Measurements from ENCODE around the gene KCNK18. TPM values are rescaled to one million over a fixed set of nuclear protein-coding genes. Genes with fewer than 3 reads are reported as not detected.

Gene KCNK18
- total and polyA plus RNA-seq, 10 of the 15 experiments (the other 5 are each of a cell fraction or from before 2014, with no cell fraction given) = not detected

- Histone ChIP-seq H3K36me3 (ENCODE audit: control insufficient read depth in 2 of 2, insufficient read depth in 2 of 2, low read length in 1 of 2) (no peaks in the 10 kb centered on the region), H3K4me1 (ENCODE audit: control insufficient read depth, insufficient read depth, low read length) (peaks cover 7% of the 10 kb centered on the region), H3K27ac (ENCODE audit: control insufficient read depth, insufficient read depth) (no peak overlapping the region), H3K4me3 (no peak overlapping the region), H3K4me2 (ENCODE audit: control insufficient read depth, insufficient read depth) (no peak overlapping the region), H3K27me3 (replicated peaks in 1 of 2; ENCODE audit: control insufficient read depth in 2 of 2, insufficient read depth in 2 of 2, low read length in 1 of 2) (no peaks in the 10 kb centered on the region; a peak in 1 of 4 replicates), H2AFZ (ENCODE audit: control insufficient read depth, low read depth, low read length) (no peak overlapping the region), H3K9me3 (replicated peaks; ENCODE audit: control insufficient read depth, insufficient read depth, low read length) (no peaks in the 10 kb centered on the region), H3K79me2 (ENCODE audit: control insufficient read depth, insufficient read depth, low read length) (no peaks in the 10 kb centered on the region), H3K9ac (ENCODE audit: control insufficient read depth, insufficient read depth, low read length) (no peak overlapping the region), H4K20me1 (ENCODE audit: control insufficient read depth, insufficient read depth) (no peaks in the 10 kb centered on the region)
- POLR2A ChIA-PET = no interaction called here
- SMC1A ChIA-PET (ENCODE audit: uncharacterized antibody, unreplicated experiment) = no interaction called here
- 0% methylated on average over 3 of the region's 3 CpGs for WGBS (ENCODE audit: insufficient coverage, insufficient replicate concordance, low lambda C conversion rate, missing lambda C conversion rate)
- in situ Hi-C loops (cut with MboI) (loop anchor here (5.0 kb wide), 2 partner anchors 386 to 496 kb away; no protein-coding TSS in a partner anchor), intact Hi-C loops (cut with micrococcal nuclease; ENCODE audit: unreplicated experiment) (loop anchor here (10.0 kb wide), 1 partner anchor 183 kb away; no protein-coding TSS in a partner anchor)
- CTCF ChIA-PET = interaction anchor here (2.0 kb wide), 1 partner anchor 381 kb away, joined by 6 read pairs; no protein-coding TSS in a partner anchor
- FAIRE-seq (no peak), ATAC-seq (no peak), DNase-seq (ENCODE audit: low read depth, low spot score) (no peak)
- TF ChIP-seq RAD51 (IDR thresholded peaks at IDR 0.05) = peak; percentile 63; the same call in 1 of the 2 replicates
- TF ChIP-seq ZBED1 (IDR thresholded peaks at IDR 0.05; ENCODE audit: borderline replicate concordance) = no peak
- RAD21 ChIA-PET (ENCODE audit: unreplicated experiment) = interaction anchor here (0.6 kb wide), 1 partner anchor 381 kb away, joined by 4 read pairs; no protein-coding TSS in a partner anchor
- no TSS peak for BruUV-seq (replicated peaks)
Observed at GRCh38 chr10:117178190-117178589, 19.1 kb upstream of the KCNK18 start.

- WGBS (ENCODE audit: insufficient coverage, insufficient replicate concordance, low lambda C conversion rate, missing lambda C conversion rate) = 39% methylated on average over 10 of the region's 10 CpGs
- no peaks in the 10 kb centered on the region for H3K9me3 ChIP-seq (replicated peaks; ENCODE audit: control insufficient read depth, insufficient read depth, low read length)
- H3K27me3 ChIP-seq (replicated peaks in 1 of 2; ENCODE audit: control insufficient read depth in 2 of 2, insufficient read depth in 2 of 2, low read length in 1 of 2) = no peaks in the 10 kb centered on the region; a peak in 1 of 4 replicates
- no peak overlapping the region for H3K4me3 ChIP-seq
- no peaks in the 10 kb centered on the region for H3K4me1 ChIP-seq (ENCODE audit: control insufficient read depth, insufficient read depth, low read length)
- no peaks in the 10 kb centered on the region for H3K79me2 ChIP-seq (ENCODE audit: control insufficient read depth, insufficient read depth, low read length)
- POLR2A ChIA-PET = no interaction called here
- no peaks in the 10 kb centered on the region for H4K20me1 ChIP-seq (ENCODE audit: control insufficient read depth, insufficient read depth)
- DNase-seq (ENCODE audit: low read depth, low spot score) (no peak), ATAC-seq (no peak), FAIRE-seq (no peak)
- no peak overlapping the region for H3K9ac ChIP-seq (ENCODE audit: control insufficient read depth, insufficient read depth, low read length)
- CTCF ChIA-PET = interaction anchor here (0.7 to 1.7 kb wide), 2 partner anchors 9 to 10 kb away, joined by 3 to 8 read pairs; no protein-coding TSS in a partner anchor
- in situ Hi-C loops (cut with MboI) = no loop called here
- BruUV-seq (replicated peaks) = no TSS peak
- SMC1A ChIA-PET (ENCODE audit: uncharacterized antibody, unreplicated experiment) = no interaction called here
- intact Hi-C loops (cut with micrococcal nuclease; ENCODE audit: unreplicated experiment) = no loop called here
- RAD21 ChIA-PET (ENCODE audit: unreplicated experiment) = no interaction called here
- no peak overlapping the region for H2AFZ ChIP-seq (ENCODE audit: control insufficient read depth, low read depth, low read length)
- TF ChIP-seq, protein P1, sequence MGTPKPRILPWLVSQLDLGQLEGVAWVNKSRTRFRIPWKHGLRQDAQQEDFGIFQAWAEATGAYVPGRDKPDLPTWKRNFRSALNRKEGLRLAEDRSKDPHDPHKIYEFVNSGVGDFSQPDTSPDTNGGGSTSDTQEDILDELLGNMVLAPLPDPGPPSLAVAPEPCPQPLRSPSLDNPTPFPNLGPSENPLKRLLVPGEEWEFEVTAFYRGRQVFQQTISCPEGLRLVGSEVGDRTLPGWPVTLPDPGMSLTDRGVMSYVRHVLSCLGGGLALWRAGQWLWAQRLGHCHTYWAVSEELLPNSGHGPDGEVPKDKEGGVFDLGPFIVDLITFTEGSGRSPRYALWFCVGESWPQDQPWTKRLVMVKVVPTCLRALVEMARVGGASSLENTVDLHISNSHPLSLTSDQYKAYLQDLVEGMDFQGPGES (IDR thresholded peaks at IDR 0.05) = no peak
- H3K36me3 ChIP-seq (ENCODE audit: control insufficient read depth in 2 of 2, insufficient read depth in 2 of 2, low read length in 1 of 2) = no peaks in the 10 kb centered on the region
- no peak overlapping the region for H3K27ac ChIP-seq (ENCODE audit: control insufficient read depth, insufficient read depth)
- no peak overlapping the region for H3K4me2 ChIP-seq (ENCODE audit: control insufficient read depth, insufficient read depth)
Observed at GRCh38 chr10:117184296-117184695, 13.0 kb upstream of the KCNK18 start.

Data from GM12878 (cell line).